Left ventricle myocardium inferior (tissue), 1 donor: Measurements from ENCODE around the gene SH3RF1. TPM values are rescaled to one million over a fixed set of nuclear protein-coding genes. Genes with fewer than 3 reads are reported as not detected.

ENCODE experiments used
- DNase-seq: peaks from one replicate; pipeline ENCODE4 v3.0.0-alpha.2; 2020
- H3K27ac ChIP-seq: fragments of 200-600 bp; replicated peaks from 2 replicates; pipeline ENCODE4 v1.8.0; 2021
- H3K27me3 ChIP-seq: fragments of 200-600 bp; 2 replicates; pipeline ENCODE4 v1.8.0; 2021; ENCODE audit warnings: low read depth
- H3K36me3 ChIP-seq: fragments of 200-600 bp; 2 replicates; pipeline ENCODE4 v1.8.0; 2021
- H3K4me1 ChIP-seq: fragments of 200-600 bp; 2 replicates; pipeline ENCODE4 v1.8.0; 2021
- H3K4me3 ChIP-seq: fragments of 200-600 bp; 2 replicates; pipeline ENCODE4 v1.8.0; 2021; ENCODE audit warnings: mild to moderate bottlenecking, moderate library complexity
- H3K9me3 ChIP-seq: fragments of 200-600 bp; replicated peaks from 2 replicates; pipeline ENCODE4 v1.8.0; 2021
- intact Hi-C: fragments of 100-400 bp; cut with micrococcal nuclease; formaldehyde crosslinking; loops from one replicate; pipeline ENCODE4 v1.11.0; 2022
- total RNA-seq: library from RNA; stranded (reverse); fragmentation: NEBNext Ultra II Directional; extraction: Animal tissue kit (Norgen Biotek cat#: 25700); gene quantifications from one replicate; pipeline ENCODE4 v1.2.1, GENCODE V29; 2021
- TF ChIP-seq, protein P1 (sequence below): fragments of 200-600 bp; IDR thresholded peaks from 2 replicates; pipeline ENCODE4 v1.8.0; 2021; ENCODE audit warnings: antibody characterized with exemption, mild to moderate bottlenecking, borderline replicate concordance
- donor health status: DM: no; HTN: yes; CAD: no; lungs with severe emphysema.

Gene SH3RF1
- total RNA-seq, 1 donor from 2014 or later = 8.8 TPM

DNA sequence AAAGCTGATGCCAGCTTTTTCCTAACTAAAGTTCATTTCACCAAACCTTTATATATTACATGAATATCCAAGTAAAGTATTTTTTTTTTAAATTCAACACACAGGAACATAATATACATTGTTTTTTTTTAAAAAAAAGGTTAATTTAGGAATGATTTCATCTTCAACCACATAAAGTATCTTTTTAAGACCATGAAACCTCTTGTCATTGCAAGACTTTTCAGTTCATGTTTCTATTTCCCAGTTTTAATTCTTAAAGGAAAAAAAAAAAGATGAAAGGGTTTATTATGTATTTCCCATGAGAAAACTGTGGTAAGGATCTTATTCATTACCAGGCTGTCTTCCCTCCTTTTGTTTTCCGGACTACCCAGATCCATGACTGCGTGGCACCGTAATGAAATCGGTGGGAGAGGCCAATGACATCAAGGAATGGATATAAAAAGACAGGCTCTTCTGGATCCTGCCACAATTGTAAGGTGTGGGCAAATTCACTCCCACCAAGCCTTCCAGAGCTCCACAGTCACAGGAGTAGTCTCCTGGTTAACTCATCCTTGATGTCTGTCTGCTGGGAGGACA lies 176.0 kb downstream of the SH3RF1 start:
- TF ChIP-seq, protein P1, sequence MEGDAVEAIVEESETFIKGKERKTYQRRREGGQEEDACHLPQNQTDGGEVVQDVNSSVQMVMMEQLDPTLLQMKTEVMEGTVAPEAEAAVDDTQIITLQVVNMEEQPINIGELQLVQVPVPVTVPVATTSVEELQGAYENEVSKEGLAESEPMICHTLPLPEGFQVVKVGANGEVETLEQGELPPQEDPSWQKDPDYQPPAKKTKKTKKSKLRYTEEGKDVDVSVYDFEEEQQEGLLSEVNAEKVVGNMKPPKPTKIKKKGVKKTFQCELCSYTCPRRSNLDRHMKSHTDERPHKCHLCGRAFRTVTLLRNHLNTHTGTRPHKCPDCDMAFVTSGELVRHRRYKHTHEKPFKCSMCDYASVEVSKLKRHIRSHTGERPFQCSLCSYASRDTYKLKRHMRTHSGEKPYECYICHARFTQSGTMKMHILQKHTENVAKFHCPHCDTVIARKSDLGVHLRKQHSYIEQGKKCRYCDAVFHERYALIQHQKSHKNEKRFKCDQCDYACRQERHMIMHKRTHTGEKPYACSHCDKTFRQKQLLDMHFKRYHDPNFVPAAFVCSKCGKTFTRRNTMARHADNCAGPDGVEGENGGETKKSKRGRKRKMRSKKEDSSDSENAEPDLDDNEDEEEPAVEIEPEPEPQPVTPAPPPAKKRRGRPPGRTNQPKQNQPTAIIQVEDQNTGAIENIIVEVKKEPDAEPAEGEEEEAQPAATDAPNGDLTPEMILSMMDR = no peak
- no peak for DNase-seq
- peaks cover 60% of the 10 kb centered on the region for H3K36me3 ChIP-seq
- peaks cover 24% of the 10 kb centered on the region for H3K9me3 ChIP-seq
- intact Hi-C loops = no loop called here
- H3K27me3 ChIP-seq = no peaks in the 10 kb centered on the region
- H3K4me1 ChIP-seq = peaks cover 10% of the 10 kb centered on the region
- no peak overlapping the region for H3K4me3 ChIP-seq
- H3K27ac ChIP-seq = no peak overlapping the region

GRCh38 chr4:169092889-169093522 lies 177.8 kb downstream of the SH3RF1 start:
- DNase-seq = no peak
- intact Hi-C loops = no loop called here
- H3K9me3 ChIP-seq = peaks cover 24% of the 10 kb centered on the region
- peaks cover 58% of the 10 kb centered on the region for H3K36me3 ChIP-seq
- no peaks in the 10 kb centered on the region for H3K27me3 ChIP-seq
- TF ChIP-seq, protein P1 = no peak
- no peaks in the 10 kb centered on the region for H3K4me1 ChIP-seq
- no peak overlapping the region for H3K27ac ChIP-seq
- H3K4me3 ChIP-seq = no peak overlapping the region

GRCh38 chr4:169090484-169091215 lies 180.1 kb downstream of the SH3RF1 start:
- Histone ChIP-seq H3K27me3 (no peaks in the 10 kb centered on the region), H3K27ac (no peak overlapping the region), H3K9me3 (peaks cover 20% of the 10 kb centered on the region), H3K4me3 (no peak overlapping the region), H3K36me3 (peaks cover 37% of the 10 kb centered on the region), H3K4me1 (no peaks in the 10 kb centered on the region)
- DNase-seq = no peak
- intact Hi-C loops = no loop called here
- TF ChIP-seq, protein P1 = no peak

GRCh38 chr4:169089004-169089403 lies 181.8 kb downstream of the SH3RF1 start:
- Histone ChIP-seq H3K27me3 (no peaks in the 10 kb centered on the region), H3K9me3 (peaks cover 20% of the 10 kb centered on the region), H3K27ac (no peak overlapping the region), H3K4me3 (no peak overlapping the region), H3K4me1 (no peaks in the 10 kb centered on the region), H3K36me3 (peaks cover 29% of the 10 kb centered on the region)
- intact Hi-C loops = no loop called here
- TF ChIP-seq, protein P1 = no peak
- no peak for DNase-seq

GRCh38 chr4:169084954-169085353 lies 185.8 kb downstream of the SH3RF1 start:
- intact Hi-C loops = no loop called here
- peaks cover 20% of the 10 kb centered on the region for H3K4me1 ChIP-seq
- no peak for DNase-seq
- no peaks in the 10 kb centered on the region for H3K27me3 ChIP-seq
- H3K9me3 ChIP-seq = peaks cover 2% of the 10 kb centered on the region
- TF ChIP-seq, protein P1 = no peak
- no peak overlapping the region for H3K4me3 ChIP-seq
- no peak overlapping the region for H3K27ac ChIP-seq
- peaks cover 9% of the 10 kb centered on the region for H3K36me3 ChIP-seq
